Fibroblast of the conjunctiva (primary cell): ENCODE measurements around the gene TMEM184B.
A peak's percentile ranks its signal among the peaks of the same experiment; 100 is the strongest.

Source experiments
- DNase-seq: peaks from one replicate; pipeline ENCODE4 v3.0.0-alpha.2; 2010; ENCODE audit warnings: low read depth

TMEM184B gene

GRCh38 chr22:38276166-38276565, 3.4 kb upstream of the TMEM184B start:
- no peak for DNase-seq

GRCh38 chr22:38273135-38273826, 471 bp upstream of the TMEM184B start:
- no peak for DNase-seq

DNA sequence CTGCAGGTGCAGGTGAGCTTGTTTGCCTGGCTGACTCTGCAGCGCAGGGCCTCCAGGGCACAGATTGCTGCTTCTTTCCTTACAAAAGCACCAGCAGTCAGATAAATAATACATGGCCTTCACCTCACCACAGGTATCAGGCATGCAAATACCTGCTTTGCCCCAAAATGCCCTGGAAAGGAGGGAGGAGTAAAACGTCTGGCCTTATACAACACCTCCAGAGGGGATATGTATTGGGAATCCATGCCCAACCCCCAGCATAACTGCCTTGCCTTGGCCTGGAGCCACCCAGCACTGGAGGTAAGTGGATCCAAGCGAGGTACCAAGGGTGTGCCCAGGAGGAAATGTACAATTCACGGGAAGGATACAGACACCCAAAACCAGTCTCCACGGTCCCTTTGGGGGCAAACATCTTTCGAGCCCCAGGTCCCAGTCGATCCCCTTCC, 860 bp downstream of the TMEM184B start:
- no peak for DNase-seq

DNA sequence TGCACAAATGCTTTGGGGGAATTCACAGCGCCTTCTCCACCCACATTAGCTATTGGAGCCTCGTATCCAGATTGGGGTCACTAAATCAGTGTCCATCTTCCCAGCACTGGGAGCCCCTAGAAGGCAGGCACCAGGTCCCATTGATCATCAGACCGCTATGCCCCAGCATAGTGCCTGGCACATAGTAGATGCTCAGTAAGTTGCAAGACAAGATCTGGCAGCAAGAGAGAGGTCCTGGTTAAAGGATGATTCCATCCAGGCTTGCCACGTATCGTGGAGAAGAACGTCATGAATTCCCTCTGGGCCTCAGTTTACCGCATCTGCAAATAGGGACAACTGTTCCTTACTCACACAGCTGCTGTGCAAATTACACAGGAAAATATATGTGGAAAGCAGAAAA, 1.7 kb downstream of the TMEM184B start:
- no peak for DNase-seq

DNA sequence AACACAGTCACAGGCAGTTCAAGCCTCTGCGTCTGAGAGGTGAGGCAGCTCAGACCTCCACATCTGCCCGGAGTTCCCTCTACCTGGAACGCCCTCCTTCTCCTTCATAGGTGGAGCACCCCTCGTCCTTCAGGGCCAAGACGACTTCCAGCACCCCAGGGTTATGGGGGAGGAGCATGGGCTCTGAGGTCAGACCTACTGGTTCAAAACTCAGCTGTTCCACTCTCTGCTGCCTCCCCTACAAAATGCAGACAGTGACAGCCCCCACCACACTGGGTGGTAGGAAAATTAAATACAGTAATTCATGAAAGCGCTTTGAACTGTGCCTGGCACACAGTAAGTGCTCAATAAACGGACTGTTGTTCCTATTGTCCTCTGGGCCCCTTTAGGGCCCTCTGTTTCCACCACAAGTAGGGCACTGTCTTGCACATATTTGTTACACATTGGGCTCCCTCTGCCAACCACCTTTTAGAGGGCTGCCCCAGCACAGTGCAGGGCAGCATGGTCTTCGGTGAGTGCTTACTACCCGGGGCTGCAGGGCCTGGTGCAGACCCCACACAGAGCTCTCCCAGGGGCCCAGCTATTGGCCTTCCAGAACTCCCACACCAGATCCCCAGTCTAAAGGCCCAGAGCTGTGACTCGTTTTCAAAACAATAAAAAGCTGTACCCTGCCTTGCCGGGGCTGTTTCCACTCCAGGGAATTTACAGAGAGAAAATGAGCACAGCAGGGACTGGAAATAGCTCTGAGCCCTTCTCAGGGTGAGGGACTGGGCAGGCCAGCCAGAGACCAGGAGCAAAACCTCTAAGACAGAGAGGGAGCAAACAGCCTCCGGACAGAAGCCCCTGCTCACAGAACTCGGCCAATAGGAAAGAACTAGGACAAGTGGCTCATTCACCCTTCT, 2.5 kb downstream of the TMEM184B start:
- DNase-seq = no peak

DNA sequence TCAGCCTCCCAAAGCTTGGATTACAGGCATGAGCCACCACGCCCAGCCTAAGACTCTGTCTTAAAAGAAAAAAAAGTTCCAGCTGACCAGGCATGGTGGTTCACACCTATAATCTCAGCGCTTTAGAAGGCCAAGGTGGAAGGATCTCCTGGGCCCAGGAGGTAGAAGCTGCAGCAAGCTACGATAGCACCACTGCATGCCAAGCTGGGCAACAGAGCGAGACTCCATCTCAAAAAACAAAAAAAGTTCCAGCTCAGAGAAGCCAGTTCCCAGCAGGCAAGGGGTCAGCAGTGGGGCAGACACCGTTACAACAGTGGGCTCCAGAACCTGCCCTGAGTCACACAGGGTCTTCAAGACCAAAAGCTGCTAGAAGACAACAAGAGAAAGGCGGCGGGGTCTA, 3.3 kb downstream of the TMEM184B start:
- no peak for DNase-seq

GRCh38 chr22:38267086-38267485, 5.7 kb downstream of the TMEM184B start:
- DNase-seq = no peak

DNA sequence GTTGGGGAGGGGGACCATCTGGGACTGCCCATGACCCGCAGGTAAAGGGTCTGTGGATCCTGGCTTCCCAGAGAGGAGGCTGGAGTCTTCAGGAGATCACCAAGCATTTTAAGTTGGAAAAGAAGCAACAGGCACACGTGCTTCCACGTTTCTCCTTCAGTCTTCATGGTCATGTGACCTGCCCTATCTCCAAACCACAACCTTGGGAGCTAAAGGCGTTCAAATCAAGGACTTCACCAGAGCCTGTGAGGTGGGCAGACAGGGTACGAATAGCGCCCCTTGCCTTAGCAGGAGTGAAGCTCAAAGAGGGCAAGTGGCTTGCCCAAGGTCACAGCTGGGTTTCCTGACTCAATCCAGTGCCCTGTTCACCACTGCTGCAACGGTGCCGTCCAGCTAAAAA, 6.7 kb downstream of the TMEM184B start:
- no peak for DNase-seq

DNA sequence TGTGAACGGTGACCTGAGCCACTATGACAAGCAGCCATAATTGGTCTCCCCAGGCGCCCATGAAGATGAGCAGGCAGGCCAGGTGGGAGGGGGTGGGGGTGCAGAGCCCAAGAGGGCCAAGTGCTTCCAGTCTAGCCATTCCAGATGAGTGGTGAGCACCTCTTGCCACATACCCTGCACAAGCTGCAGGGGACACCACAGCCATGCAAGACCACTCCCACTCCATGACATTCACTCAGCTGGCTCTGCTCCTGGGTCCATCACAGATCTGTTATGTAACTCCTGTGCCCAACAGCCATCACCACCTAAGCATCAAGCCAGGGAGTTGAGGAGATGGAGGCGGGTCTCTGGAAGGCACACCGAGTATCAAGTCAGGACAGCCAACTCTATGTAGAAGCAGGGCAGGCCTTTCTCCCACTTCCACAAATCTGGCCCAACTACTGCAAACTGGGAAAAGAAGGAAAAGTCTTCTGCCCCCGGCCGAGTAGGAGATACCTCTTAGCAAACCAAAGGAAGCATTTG, 8.4 kb downstream of the TMEM184B start:
- DNase-seq = no peak

DNA sequence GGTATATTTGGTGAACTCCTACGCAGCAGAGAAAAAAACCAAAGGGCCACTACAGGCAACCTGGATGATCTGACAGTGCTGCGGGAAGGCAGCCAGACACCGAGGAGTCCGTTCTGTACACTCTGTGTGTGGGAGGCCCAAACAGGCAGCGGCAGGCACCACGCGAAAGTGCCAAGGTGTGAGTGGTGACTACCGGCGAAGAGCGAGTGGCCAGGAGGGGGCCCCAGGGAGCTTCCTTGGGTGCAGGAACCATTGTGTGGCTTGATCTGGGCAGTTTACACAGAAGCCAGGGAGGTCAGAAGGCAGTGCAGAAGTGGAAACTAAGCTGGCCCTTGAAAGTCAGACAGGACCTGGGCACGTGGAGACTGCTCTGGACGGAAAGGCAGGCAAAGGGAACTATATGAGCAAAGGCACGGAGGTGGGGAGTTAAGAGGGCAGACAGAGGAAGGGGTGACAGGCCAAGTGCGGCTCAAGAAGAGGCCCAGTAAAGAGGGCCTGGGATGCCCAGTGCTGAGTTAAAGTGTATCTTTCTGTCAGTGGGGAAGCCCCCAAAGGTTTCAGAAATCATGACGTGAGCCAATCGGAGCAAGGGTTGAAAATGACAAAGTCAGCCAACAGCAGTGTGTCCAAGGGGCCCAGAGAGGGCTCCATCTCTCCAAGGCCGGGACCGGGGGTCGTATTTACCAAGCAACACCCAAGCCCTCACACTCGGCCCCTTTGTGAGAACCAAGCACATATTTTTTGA, 10.6 kb downstream of the TMEM184B start:
- no peak for DNase-seq

DNA sequence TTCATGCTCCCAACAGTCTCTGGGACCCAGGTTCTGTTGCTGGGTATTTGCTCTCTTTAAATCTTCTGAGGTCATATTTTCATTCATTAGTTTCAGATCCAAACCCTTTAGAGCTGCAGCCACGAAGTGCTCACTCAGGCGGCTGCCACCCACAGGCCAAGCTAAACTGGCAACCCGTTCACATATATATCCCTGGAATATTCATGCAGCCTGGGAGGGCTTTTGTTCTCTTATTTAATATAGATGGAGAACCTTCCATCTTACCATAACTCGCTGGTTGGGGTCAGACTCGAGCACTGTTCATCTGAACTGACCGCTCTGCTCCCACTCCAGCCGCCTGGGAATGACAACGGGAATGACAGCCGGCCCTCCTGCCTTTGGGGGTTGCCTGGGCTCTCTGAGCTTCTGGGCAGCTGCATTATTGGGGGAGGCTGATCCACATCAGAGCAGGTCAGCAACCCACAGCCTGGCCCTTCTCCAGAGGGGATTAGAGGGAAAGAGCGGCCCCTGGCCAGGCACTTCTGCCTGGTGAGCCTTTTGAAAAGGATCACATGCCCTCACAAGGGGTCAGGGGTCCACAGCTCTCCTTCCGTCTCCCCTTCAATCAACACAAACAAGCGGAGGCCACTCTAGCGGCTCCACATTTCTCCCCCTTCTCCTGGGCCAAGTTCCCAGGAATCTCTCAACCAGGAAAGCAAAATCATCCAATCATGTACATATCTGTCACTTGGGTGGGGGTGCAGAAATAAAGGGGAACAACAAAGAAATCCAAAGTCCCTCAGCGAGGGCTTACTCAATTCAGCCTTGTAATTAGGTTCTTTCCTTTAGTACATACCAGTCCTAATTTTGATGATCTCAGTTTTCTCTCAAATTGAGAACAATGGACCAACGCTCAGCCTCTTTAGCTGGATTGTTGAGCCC, 11.8 kb downstream of the TMEM184B start:
- DNase-seq = no peak

DNA sequence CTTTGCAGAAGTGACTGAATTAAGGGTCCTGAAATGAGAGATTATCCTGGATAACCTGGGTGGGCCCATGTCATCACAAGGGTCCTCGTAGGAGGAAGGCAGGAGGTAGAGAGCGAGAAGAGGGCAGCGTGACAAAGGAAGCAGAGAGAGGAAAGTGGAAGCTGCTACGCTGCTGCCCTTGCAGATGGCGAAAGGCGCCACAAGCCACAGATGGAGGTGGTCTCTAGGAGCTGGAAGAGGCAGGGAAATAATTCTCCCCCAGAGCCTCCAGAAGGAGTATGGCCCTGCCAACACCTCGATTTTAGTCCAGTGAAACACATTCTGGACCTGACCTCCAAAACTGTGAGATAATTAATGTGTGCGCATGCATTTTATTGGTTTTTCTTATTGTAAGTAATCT, 13.4 kb downstream of the TMEM184B start:
- DNase-seq = no peak

DNA sequence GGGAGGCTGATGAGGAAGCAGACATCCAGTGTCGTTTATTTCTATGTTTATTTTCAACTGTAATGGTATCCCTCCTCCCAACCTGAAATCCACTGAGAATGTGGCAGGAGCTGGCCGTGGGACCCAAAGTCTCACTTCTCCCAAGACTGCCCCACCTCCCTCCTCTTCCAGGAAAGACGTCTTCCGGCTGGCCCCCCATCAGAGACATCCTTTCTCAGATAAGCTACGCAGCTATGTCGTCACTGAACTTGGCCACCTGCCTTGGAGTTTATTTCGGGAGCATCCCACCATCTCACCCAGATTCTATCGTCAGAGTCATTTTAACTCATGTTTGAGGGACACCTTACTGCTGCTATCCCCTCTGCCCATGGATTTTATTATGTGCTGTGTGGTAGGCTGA, 13.9 kb downstream of the TMEM184B start:
- DNase-seq = no peak

DNA sequence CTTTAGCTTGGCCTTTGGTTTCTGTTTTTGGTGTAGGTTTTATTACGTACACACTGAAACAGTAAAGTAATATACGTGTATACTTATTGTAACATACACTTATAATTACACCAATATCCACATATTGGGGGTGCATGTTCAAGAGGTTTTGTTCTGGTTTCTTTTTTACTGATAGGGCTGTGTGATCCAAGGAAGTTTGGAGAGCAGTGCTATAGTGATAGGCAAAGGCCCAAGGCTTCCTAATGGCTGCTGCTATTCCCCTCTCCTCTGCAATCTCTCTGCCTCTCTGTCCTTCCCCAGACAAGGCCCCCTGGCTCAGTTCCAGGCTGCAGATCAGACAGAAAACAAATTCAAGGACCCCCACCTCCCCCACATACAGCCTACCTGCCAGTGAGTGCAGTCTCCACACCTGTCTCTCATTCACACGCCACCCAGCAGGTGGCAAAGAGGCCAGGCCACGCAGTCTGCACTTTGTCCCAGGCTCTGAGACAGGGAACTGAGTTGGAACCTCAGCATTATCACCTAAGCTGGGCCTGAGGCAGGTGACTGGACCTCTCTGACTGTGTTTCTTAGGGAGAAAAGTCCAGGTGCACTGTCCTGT, 15.1 kb downstream of the TMEM184B start:
- DNase-seq = no peak

- peak; percentile 51 for DNase-seq
Observed at GRCh38 chr22:38257181-38257580, 15.6 kb downstream of the TMEM184B start.

DNA sequence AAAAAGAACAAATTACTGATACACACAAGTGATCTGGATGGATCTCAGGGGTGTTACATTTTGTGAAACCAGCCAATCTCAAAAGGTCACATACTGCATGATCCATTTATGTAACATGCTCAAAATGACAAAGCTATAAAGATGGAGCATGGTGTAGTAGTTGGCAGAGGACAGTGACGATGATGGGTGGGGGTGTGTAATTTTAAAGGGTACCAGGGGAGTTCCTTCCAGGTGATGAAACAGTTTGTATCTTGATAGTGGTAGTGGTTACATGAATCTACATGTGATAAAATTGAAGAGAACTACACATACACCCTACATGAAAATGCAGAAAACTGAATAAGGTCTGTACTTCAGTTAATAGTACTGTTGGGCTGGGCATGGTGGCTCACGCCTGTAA, 17.1 kb downstream of the TMEM184B start:
- no peak for DNase-seq

GRCh38 chr22:38251341-38251692, 21.5 kb downstream of the TMEM184B start:
- DNase-seq = no peak

DNA sequence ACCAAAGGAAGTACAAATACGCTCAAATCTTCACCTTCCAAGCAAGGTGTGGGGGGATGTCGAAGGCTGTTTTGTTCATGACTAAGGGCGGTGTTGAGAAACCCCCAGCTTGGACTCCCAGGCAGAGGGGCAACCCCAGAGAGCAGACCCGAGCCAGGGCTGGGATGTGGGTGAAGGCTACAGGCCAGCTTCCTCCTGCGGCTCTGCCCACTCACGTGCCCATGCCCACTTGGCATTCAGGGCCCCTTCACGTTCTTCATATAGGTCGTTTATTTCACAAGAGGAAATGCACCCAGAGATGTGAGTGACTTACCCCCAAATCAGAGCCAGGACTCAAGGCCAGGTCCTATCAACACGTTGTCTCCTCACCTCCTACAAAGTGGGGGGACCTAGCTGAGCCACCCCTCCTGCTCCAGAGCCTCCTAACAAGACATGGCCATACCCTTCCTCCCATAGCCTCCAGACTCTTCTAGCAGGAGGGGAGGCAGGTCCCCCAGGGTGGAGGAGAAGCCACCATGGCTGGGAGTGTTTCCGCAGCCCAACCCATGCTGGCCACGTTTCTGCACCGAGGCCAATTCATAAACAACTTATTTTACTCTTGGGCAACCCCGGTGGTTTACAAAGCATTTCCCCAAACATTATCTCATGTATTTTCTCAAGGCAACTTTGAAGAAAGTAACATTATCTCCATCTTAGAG, 22.0 kb downstream of the TMEM184B start:
- no peak for DNase-seq

GRCh38 chr22:38249803-38250642, 22.8 kb downstream of the TMEM184B start:
- DNase-seq = no peak
